Astrocyte (in vitro differentiated cells and primary cell): ENCODE results near the gene PRR23B. TPM values are rescaled to one million over a fixed set of nuclear protein-coding genes. Genes with fewer than 3 reads are reported as not detected.

Experiments
- DNase-seq: peaks from one replicate; pipeline ENCODE4 v3.0.0-alpha.2; 2010; ENCODE audit warnings: low read depth
- FAIRE-seq: peaks from 2 replicates; lab custom pipeline; 2011; peaks lifted over from hg19 to GRCh38; lab: Jason Lieb, UNC
- H2AFZ ChIP-seq: 2 replicates; pipeline ENCODE4 v1.6.0; 2012; ENCODE audit warnings: low read depth, low read length, inconsistent platforms
- H3K27ac ChIP-seq: 2 replicates; pipeline ENCODE4 v1.5.1; 2011; ENCODE audit warnings: low read depth, low read length, inconsistent platforms
- H3K27me3 ChIP-seq: 2 replicates; pipeline ENCODE4 v1.6.0; 2011; ENCODE audit warnings: low read length, inconsistent platforms; ENCODE audit not compliant: insufficient read depth
- H3K36me3 ChIP-seq: 2 replicates; pipeline ENCODE4 v1.5.1; 2011; ENCODE audit warnings: low read length, inconsistent platforms; ENCODE audit not compliant: insufficient read depth
- H3K4me1 ChIP-seq: 2 replicates; pipeline ENCODE4 v1.5.1; 2011; ENCODE audit warnings: low read length, inconsistent platforms; ENCODE audit not compliant: insufficient read depth
- H3K4me2 ChIP-seq: 2 replicates; pipeline ENCODE4 v1.6.0; 2012; ENCODE audit warnings: low read length, inconsistent platforms
- H3K4me3 ChIP-seq: 2 replicates; pipeline ENCODE4 v1.5.1; 2011; ENCODE audit warnings: low read depth, mild to moderate bottlenecking, low read length, inconsistent platforms; ENCODE audit not compliant: insufficient read depth
- H3K79me2 ChIP-seq: 2 replicates; pipeline ENCODE4 v1.6.0; 2012; ENCODE audit warnings: mild to moderate bottlenecking, low read length, inconsistent platforms; ENCODE audit not compliant: insufficient read depth
- H3K9ac ChIP-seq: 2 replicates; pipeline ENCODE4 v1.6.0; 2012; ENCODE audit warnings: mild to moderate bottlenecking, low read length, inconsistent platforms
- H3K9me3 ChIP-seq: 2 replicates; pipeline ENCODE4 v1.5.1; 2012; ENCODE audit warnings: low read depth, mild to moderate bottlenecking, low read length, inconsistent platforms; ENCODE audit not compliant: insufficient read depth
- H4K20me1 ChIP-seq: 2 replicates; pipeline ENCODE4 v1.6.0; 2012; ENCODE audit warnings: low read length, inconsistent platforms; ENCODE audit not compliant: insufficient read depth
- H3K27ac Mint-ChIP-seq: one replicate; pipeline ENCODE4 v1.8.0; 2021; ENCODE audit warnings: mild to moderate bottlenecking, mixed read lengths; ENCODE audit not compliant: unreplicated experiment
- H3K27me3 Mint-ChIP-seq: one replicate; pipeline ENCODE4 v1.8.0; 2021; ENCODE audit warnings: low read depth, mixed read lengths; ENCODE audit not compliant: unreplicated experiment
- H3K36me3 Mint-ChIP-seq: one replicate; pipeline ENCODE4 v1.8.0; 2021; ENCODE audit warnings: low read depth, mixed read lengths; ENCODE audit not compliant: unreplicated experiment
- H3K4me1 Mint-ChIP-seq: one replicate; pipeline ENCODE4 v1.8.0; 2021; ENCODE audit warnings: low read depth, mixed read lengths; ENCODE audit not compliant: unreplicated experiment
- H3K4me3 Mint-ChIP-seq: one replicate; pipeline ENCODE4 v1.8.0; 2021; ENCODE audit warnings: mild to moderate bottlenecking, moderate library complexity, mixed read lengths; ENCODE audit not compliant: unreplicated experiment
- H3K9me3 Mint-ChIP-seq: one replicate; pipeline ENCODE4 v1.8.0; 2021; ENCODE audit warnings: mild to moderate bottlenecking, mixed read lengths; ENCODE audit not compliant: unreplicated experiment
- EZH2 ChIP-seq: IDR thresholded peaks from 2 replicates; pipeline ENCODE4 v1.6.1; 2012; ENCODE audit warnings: mild to moderate bottlenecking, low read length, inconsistent platforms; ENCODE audit not compliant: insufficient read depth
- total RNA-seq: library from RNA; stranded (reverse); gene quantifications from 2 replicates; pipeline ENCODE4 v1.2.1, GENCODE V29; 2021
- TF ChIP-seq, protein P1 (sequence below): IDR thresholded peaks from 2 replicates; pipeline ENCODE4 v1.5.1; 2011; ENCODE audit warnings: low read depth, mild to moderate bottlenecking, inconsistent platforms, low read length, moderate library complexity; ENCODE audit not compliant: insufficient read depth

PRR23B gene
- total RNA-seq, 1 donor from 2014 or later, result not detected

DNA sequence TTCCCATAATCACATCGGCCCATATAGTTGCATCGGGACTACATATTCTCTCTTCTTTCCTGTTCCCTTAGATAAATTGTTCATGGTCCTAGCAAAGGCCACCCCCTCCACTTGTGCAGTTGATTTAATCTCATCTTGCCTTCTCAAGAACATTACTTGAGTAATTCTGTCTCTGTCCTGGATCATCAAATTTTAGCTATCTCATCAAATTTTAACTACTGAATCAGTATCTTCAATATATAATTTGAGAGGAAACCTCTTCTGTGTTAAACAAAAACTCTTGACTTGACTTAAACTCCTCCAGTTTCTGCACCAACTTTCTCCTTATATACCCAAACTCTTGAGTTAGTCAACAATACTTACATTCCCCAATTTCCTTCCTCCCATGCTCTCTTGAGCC is 4.2 kb upstream of the PRR23B start:
- H3K9me3 ChIP-seq, result no peaks in the 10 kb centered on the region
- H3K36me3 Mint-ChIP-seq, result no peaks in the 10 kb centered on the region
- H3K27me3 Mint-ChIP-seq, result peaks cover 6% of the 10 kb centered on the region
- TF ChIP-seq, protein P1, sequence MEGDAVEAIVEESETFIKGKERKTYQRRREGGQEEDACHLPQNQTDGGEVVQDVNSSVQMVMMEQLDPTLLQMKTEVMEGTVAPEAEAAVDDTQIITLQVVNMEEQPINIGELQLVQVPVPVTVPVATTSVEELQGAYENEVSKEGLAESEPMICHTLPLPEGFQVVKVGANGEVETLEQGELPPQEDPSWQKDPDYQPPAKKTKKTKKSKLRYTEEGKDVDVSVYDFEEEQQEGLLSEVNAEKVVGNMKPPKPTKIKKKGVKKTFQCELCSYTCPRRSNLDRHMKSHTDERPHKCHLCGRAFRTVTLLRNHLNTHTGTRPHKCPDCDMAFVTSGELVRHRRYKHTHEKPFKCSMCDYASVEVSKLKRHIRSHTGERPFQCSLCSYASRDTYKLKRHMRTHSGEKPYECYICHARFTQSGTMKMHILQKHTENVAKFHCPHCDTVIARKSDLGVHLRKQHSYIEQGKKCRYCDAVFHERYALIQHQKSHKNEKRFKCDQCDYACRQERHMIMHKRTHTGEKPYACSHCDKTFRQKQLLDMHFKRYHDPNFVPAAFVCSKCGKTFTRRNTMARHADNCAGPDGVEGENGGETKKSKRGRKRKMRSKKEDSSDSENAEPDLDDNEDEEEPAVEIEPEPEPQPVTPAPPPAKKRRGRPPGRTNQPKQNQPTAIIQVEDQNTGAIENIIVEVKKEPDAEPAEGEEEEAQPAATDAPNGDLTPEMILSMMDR, result no peak
- no peak for TF ChIP-seq EZH2
- no peaks in the 10 kb centered on the region for H4K20me1 ChIP-seq
- H2AFZ ChIP-seq, result no peak overlapping the region
- H3K9ac ChIP-seq, result no peak overlapping the region
- no peaks in the 10 kb centered on the region for H3K27me3 ChIP-seq
- DNase-seq (no peak), FAIRE-seq (no peak)
- H3K9me3 Mint-ChIP-seq, result peaks cover 7% of the 10 kb centered on the region
- no peak overlapping the region for H3K27ac ChIP-seq
- no peaks in the 10 kb centered on the region for H3K4me1 ChIP-seq
- H3K79me2 ChIP-seq, result no peaks in the 10 kb centered on the region
- H3K4me3 ChIP-seq, result no peak overlapping the region
- no peaks in the 10 kb centered on the region for H3K4me1 Mint-ChIP-seq
- H3K4me2 ChIP-seq, result no peak overlapping the region
- no peaks in the 10 kb centered on the region for H3K36me3 ChIP-seq
- no peak overlapping the region for H3K4me3 Mint-ChIP-seq
- H3K27ac Mint-ChIP-seq, result no peak overlapping the region

DNA sequence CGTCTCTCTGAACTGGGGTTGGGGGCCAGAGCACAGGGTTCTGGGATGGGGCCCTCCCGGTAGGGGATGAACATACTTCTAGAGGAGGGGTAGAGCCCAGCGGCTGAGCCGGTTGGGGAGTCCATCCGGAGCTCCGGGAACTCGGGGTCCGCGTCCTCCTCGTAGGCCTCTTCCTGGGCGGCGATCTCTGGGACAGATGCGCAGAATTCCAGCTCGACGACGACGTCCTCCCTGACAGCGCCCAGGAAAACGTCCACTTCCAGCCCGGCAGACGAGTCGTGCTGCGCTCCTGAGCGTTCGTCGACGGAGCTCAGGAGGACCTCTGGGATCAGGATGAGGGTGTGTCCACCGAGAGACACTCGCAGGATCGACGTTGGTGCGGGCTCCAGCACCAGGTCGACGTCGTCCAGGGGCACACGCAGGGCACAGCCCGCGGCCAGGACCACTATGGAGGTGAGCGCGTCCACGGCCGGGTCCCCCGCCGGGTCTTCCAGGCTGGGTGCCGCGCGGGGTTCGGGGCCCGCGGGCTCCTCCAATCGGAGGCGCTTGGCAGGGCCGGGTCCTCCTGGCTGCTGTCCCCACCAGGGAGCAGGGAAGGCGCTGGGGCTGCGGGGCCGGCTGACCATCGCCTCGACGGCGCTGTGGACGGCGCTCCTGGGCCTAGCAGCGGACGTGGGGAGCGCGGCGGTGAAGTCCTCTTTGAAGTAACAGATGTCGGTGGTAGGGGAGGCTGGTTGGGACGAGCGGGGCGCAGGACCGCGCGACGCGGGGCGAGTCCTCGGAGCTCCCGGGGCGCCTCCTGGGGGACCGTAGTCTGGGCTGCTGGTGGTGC is 474 bp downstream of the PRR23B start:
- H3K4me1 ChIP-seq, result no peaks in the 10 kb centered on the region
- no peaks in the 10 kb centered on the region for H3K36me3 ChIP-seq
- H3K9me3 ChIP-seq, result no peaks in the 10 kb centered on the region
- no peak overlapping the region for H3K4me3 Mint-ChIP-seq
- no peak overlapping the region for H3K4me2 ChIP-seq
- DNase-seq (no peak), FAIRE-seq (no peak)
- H3K79me2 ChIP-seq, result no peaks in the 10 kb centered on the region
- no peaks in the 10 kb centered on the region for H3K4me1 Mint-ChIP-seq
- H2AFZ ChIP-seq, result no peak overlapping the region
- no peaks in the 10 kb centered on the region for H4K20me1 ChIP-seq
- no peak overlapping the region for H3K27ac ChIP-seq
- H3K36me3 Mint-ChIP-seq, result no peaks in the 10 kb centered on the region
- peaks cover 4% of the 10 kb centered on the region for H3K9me3 Mint-ChIP-seq
- TF ChIP-seq, protein P1, result no peak
- TF ChIP-seq EZH2, result no peak
- H3K27me3 Mint-ChIP-seq, result no peaks in the 10 kb centered on the region
- no peaks in the 10 kb centered on the region for H3K27me3 ChIP-seq
- H3K9ac ChIP-seq, result no peak overlapping the region
- no peak overlapping the region for H3K27ac Mint-ChIP-seq
- H3K4me3 ChIP-seq, result no peak overlapping the region

DNA sequence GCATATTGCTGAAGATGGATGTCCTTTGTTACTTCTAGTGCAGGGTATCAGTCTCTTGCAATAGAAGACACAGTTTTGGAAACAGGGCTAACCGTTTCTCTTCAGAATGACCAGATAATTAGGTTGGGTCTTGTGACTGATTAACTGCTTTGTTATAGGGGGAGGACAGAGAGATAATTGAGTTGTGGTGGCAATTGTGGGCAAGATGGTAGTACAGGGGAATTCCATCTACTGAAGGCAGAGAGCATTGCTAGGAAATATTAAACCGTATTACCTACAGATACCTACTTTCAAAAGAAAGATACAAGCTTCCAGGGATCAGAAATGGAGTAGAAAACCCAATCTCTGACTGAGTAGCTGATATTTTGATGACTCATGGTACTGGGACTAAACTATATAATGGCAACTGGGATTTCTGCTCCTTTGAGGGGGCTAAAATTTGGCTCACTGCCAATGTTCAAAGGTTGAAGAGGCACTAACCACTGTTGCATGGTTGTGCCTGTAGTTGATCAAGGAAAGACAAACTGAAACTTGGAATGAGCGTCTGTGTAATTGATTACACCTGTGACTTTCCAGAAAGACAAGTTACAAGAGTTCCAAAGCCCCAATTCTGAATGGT is 4.2 kb downstream of the PRR23B start:
- no peak for TF ChIP-seq EZH2
- TF ChIP-seq, protein P1, result no peak
- Histone ChIP-seq H3K4me3 (no peak overlapping the region), H3K4me2 (no peak overlapping the region), H3K9me3 (no peaks in the 10 kb centered on the region), H3K4me1 (no peaks in the 10 kb centered on the region), H3K36me3 (no peaks in the 10 kb centered on the region), H3K27me3 (no peaks in the 10 kb centered on the region), H3K27ac (no peak overlapping the region), H3K9ac (no peak overlapping the region), H2AFZ (no peak overlapping the region), H3K79me2 (no peaks in the 10 kb centered on the region), H4K20me1 (no peaks in the 10 kb centered on the region)
- Mint-ChIP-seq H3K4me1 (no peaks in the 10 kb centered on the region), H3K9me3 (peaks cover 8% of the 10 kb centered on the region), H3K36me3 (no peaks in the 10 kb centered on the region), H3K4me3 (no peak overlapping the region), H3K27me3 (no peaks in the 10 kb centered on the region), H3K27ac (no peak overlapping the region)
- DNase-seq (no peak), FAIRE-seq (no peak)
